HepG2 (cell line): Measurements from ENCODE around the gene PCBD2. TPM values are rescaled to one million over a fixed set of nuclear protein-coding genes. Genes with fewer than 3 reads are reported as not detected.

Source experiments
- CSRNP2 ChIP-seq: sonication (generic); formaldehyde crosslinking; conservative IDR thresholded peaks from 2 replicates; pipeline ENCODE4 v1.8.0; 2022; ENCODE audit warnings: low read depth, missing genetic modification reagents
- E2F5 ChIP-seq: sonication (generic); formaldehyde crosslinking; conservative IDR thresholded peaks from 2 replicates; pipeline ENCODE4 v1.4.0; 2020; ENCODE audit warnings: missing genetic modification reagents
- ELF1 ChIP-seq: sonication (generic); formaldehyde crosslinking; IDR thresholded peaks from 2 replicates; pipeline ENCODE4 v1.4.0; 2020; ENCODE audit warnings: missing genetic modification reagents
- GLI4 ChIP-seq: sonication (generic); formaldehyde crosslinking; IDR thresholded peaks from 2 replicates; pipeline ENCODE4 v1.5.1; 2020; ENCODE audit warnings: missing genetic modification reagents, mild to moderate bottlenecking, moderate library complexity, borderline replicate concordance
- JDP2 ChIP-seq: sonication (generic); formaldehyde crosslinking; IDR thresholded peaks from 2 replicates; pipeline ENCODE4 v1.8.1; 2022; ENCODE audit warnings: missing genetic modification reagents, borderline replicate concordance
- KAT2B ChIP-seq: fragments of 150-350 bp; IDR thresholded peaks from 2 replicates; pipeline ENCODE4 v1.6.1; 2014; ENCODE audit warnings: low read depth, low read length, borderline replicate concordance
- KDM5A ChIP-seq: fragments of 200-600 bp; sonication (generic); IDR thresholded peaks from 2 replicates; pipeline ENCODE4 v1.7.0; 2018; ENCODE audit warnings: antibody characterized with exemption, mild to moderate bottlenecking, low read length, borderline replicate concordance
- KLF9 ChIP-seq: IDR thresholded peaks from 2 replicates; pipeline ENCODE4 v1.6.1; 2016; ENCODE audit warnings: low read depth
- MLX ChIP-seq: IDR thresholded peaks from 2 replicates; pipeline ENCODE4 v1.6.1; 2016
- STAT6 ChIP-seq: sonication (generic); formaldehyde crosslinking; IDR thresholded peaks from 2 replicates; pipeline ENCODE4 v1.4.0; 2020; ENCODE audit warnings: missing genetic modification reagents, mild to moderate bottlenecking, borderline replicate concordance
- ZBTB1 ChIP-seq: sonication (generic); formaldehyde crosslinking; IDR thresholded peaks from 2 replicates; pipeline ENCODE4 v1.4.0; 2020; ENCODE audit warnings: missing genetic modification reagents, borderline replicate concordance
- ZFP62 ChIP-seq: sonication (generic); formaldehyde crosslinking; IDR thresholded peaks from 2 replicates; pipeline ENCODE4 v1.4.0; 2020; ENCODE audit warnings: missing genetic modification reagents
- ZFP90 ChIP-seq: sonication (generic); formaldehyde crosslinking; IDR thresholded peaks from 2 replicates; pipeline ENCODE4 v1.8.0; 2022; ENCODE audit warnings: missing genetic modification reagents, mild to moderate bottlenecking, inconsistent platforms, borderline replicate concordance
- ZNF350 ChIP-seq: sonication (generic); formaldehyde crosslinking; IDR thresholded peaks from 2 replicates; pipeline ENCODE4 v1.4.0; 2020; ENCODE audit warnings: mild to moderate bottlenecking, low read depth, missing genetic modification reagents, borderline replicate concordance
- ZNF776 ChIP-seq: sonication (generic); formaldehyde crosslinking; IDR thresholded peaks from 2 replicates; pipeline ENCODE4 v1.4.0; 2020; ENCODE audit warnings: mild to moderate bottlenecking, missing genetic modification reagents
- ZNF850 ChIP-seq: sonication (generic); formaldehyde crosslinking; conservative IDR thresholded peaks from 2 replicates; pipeline ENCODE4 v1.9.0; 2021; ENCODE audit warnings: mild to moderate bottlenecking, missing genetic modification reagents
- polyA plus RNA-seq, 8 experiments: library from polyadenylated mRNA; depleted of rRNA in 3 of 8; stranded (reverse) in 7 of 8; unstranded in 1 of 8; fragments of >200 nt; fragmentation: Illumina TruSeq in 4 of 8; extraction: Trizol in 4 of 8; gene quantifications; 2 replicates each; pipeline versions ENCODE4 v1.2.1 to v1.2.3, GENCODE V29; 2011 to 2016; ENCODE audit warnings: low read depth in 4 of 8, missing spikeins in 1 of 8, mixed read lengths in 1 of 8; ENCODE audit not compliant: insufficient read depth in 1 of 8
- total RNA-seq, 5 experiments: library from RNA; depleted of rRNA; stranded (reverse); fragments of >200 nt; fragmentation: Illumina TruSeq; extraction: Trizol; gene quantifications; 2 replicates each; pipeline ENCODE4 v1.2.3, GENCODE V29; 2016; ENCODE audit warnings: low read depth in 1 of 5
- TF ChIP-seq, protein P1 (sequence below): sonication (generic); formaldehyde crosslinking; IDR thresholded peaks from 2 replicates; pipeline ENCODE4 v1.9.0; 2021; ENCODE audit warnings: missing genetic modification reagents, mild to moderate bottlenecking, borderline replicate concordance
- TF ChIP-seq, protein P2 (sequence below): IDR thresholded peaks from 2 replicates; pipeline ENCODE4 v1.6.1; 2016; ENCODE audit warnings: control low read depth

The PCBD2 gene
- total and polyA plus RNA-seq, 2 of the 13 experiments (the other 11 are each of a cell fraction or from before 2014, with no cell fraction given), result 5.5 to 12.0 TPM

- TF ChIP-seq ZNF350 (CRISPR knock-in tag), result peak; percentile 92
- no peak for TF ChIP-seq MLX (CRISPR knock-in tag)
- TF ChIP-seq JDP2, result no peak
- TF ChIP-seq, protein P1, sequence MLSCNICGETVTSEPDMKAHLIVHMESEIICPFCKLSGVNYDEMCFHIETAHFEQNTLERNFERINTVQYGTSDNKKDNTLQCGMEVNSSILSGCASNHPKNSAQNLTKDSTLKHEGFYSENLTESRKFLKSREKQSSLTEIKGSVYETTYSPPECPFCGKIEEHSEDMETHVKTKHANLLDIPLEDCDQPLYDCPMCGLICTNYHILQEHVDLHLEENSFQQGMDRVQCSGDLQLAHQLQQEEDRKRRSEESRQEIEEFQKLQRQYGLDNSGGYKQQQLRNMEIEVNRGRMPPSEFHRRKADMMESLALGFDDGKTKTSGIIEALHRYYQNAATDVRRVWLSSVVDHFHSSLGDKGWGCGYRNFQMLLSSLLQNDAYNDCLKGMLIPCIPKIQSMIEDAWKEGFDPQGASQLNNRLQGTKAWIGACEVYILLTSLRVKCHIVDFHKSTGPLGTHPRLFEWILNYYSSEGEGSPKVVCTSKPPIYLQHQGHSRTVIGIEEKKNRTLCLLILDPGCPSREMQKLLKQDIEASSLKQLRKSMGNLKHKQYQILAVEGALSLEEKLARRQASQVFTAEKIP (CRISPR knock-in tag), result no peak
- TF ChIP-seq, protein P2, sequence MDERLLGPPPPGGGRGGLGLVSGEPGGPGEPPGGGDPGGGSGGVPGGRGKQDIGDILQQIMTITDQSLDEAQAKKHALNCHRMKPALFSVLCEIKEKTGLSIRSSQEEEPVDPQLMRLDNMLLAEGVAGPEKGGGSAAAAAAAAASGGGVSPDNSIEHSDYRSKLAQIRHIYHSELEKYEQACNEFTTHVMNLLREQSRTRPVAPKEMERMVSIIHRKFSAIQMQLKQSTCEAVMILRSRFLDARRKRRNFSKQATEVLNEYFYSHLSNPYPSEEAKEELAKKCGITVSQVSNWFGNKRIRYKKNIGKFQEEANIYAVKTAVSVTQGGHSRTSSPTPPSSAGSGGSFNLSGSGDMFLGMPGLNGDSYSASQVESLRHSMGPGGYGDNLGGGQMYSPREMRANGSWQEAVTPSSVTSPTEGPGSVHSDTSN (CRISPR knock-in tag), result no peak
- TF ChIP-seq CSRNP2 (CRISPR knock-in tag), result no peak
- TF ChIP-seq ZFP90 (CRISPR knock-in tag), result peak; percentile 90; the same call in 1 of the 2 replicates
- peak; percentile 66; the same call in 1 of the 2 replicates for TF ChIP-seq KDM5A
- TF ChIP-seq E2F5 (CRISPR knock-in tag), result no peak
- 0 out of 2 replicates have a peak, but pooled peaks have one; percentile 75 for TF ChIP-seq STAT6 (CRISPR knock-in tag)
- peak; percentile 43; the same call in 1 of the 2 replicates for TF ChIP-seq GLI4 (CRISPR knock-in tag)
- TF ChIP-seq KLF9, result no peak
- peak; percentile 75 for TF ChIP-seq ELF1 (CRISPR knock-in tag)
- no peak for TF ChIP-seq KAT2B
- 0 out of 2 replicates have a peak, but pooled peaks have one; percentile 71 for TF ChIP-seq ZFP62 (CRISPR knock-in tag)
- no peak for TF ChIP-seq ZBTB1 (CRISPR knock-in tag)
- peak; percentile 68; the same call in 1 of the 2 replicates for TF ChIP-seq ZNF850
- peak; percentile 97 for TF ChIP-seq ZNF776
Measured at GRCh38 chr5:134873987-134874830, 30.7 kb upstream of the PCBD2 start, which contains the start of gene TXNDC15 (continued).
